ENCODE measurements around the gene CHRNB1. TPM values are rescaled to one million over a fixed set of nuclear protein-coding genes. Genes with fewer than 3 reads are reported as not detected.

Gene CHRNB1
- total RNA-seq, 1 donor from 2014 or later, result 7.5 TPM

GRCh38 chr17:7437950-7438614, 6.8 kb upstream of the CHRNB1 start:
- no peak overlapping the region for H3K9ac ChIP-seq
- peak overlapping the region; percentile 89 for H3K4me3 Mint-ChIP-seq
- H3K9me3 ChIP-seq (ENCODE audit: low read depth), result no peaks in the 10 kb centered on the region
- H3K4me1 Mint-ChIP-seq, result peaks cover 44% of the 10 kb centered on the region
- no peak for TF ChIP-seq CTCF (IDR thresholded peaks at IDR 0.05)
- peak; percentile 90 for TF ChIP-seq EZH2 (IDR thresholded peaks at IDR 0.05)
- TF ChIP-seq EZH2phosphoT487 (IDR thresholded peaks at IDR 0.05), result peak; percentile 84
- H3K4me3 ChIP-seq, result peak overlapping the region; percentile 74
- peaks cover 61% of the 10 kb centered on the region for H3K27me3 ChIP-seq
- peaks cover 20% of the 10 kb centered on the region for H3K4me1 ChIP-seq
- peak; percentile 88 for DNase-seq (ENCODE audit: low spot score)
- no peaks in the 10 kb centered on the region for H4K20me1 ChIP-seq (ENCODE audit: low read depth)
- H3K79me2 ChIP-seq (ENCODE audit: low read depth), result no peaks in the 10 kb centered on the region
- no peak overlapping the region for H3K27ac ChIP-seq
- no peaks in the 10 kb centered on the region for H3K36me3 Mint-ChIP-seq
- H3K27ac Mint-ChIP-seq, result peak overlapping the region; percentile 42
- peaks cover 43% of the 10 kb centered on the region for H3F3A ChIP-seq (ENCODE audit: low read depth)
- H3K9me3 Mint-ChIP-seq, result no peaks in the 10 kb centered on the region
- peaks cover 38% of the 10 kb centered on the region for H3K27me3 Mint-ChIP-seq (ENCODE audit: insufficient read depth, low read depth)
- H2AFZ ChIP-seq (replicated peaks), result peak overlapping the region; percentile 84
- H3K36me3 ChIP-seq, result no peaks in the 10 kb centered on the region
- peak overlapping the region; percentile 93 for H3K4me2 ChIP-seq

GRCh38 chr17:7438656-7439460, 6.0 kb upstream of the CHRNB1 start:
- H3K4me1 Mint-ChIP-seq, result peaks cover 46% of the 10 kb centered on the region
- no peak for TF ChIP-seq CTCF (IDR thresholded peaks at IDR 0.05)
- peak; percentile 79 for TF ChIP-seq EZH2phosphoT487 (IDR thresholded peaks at IDR 0.05)
- peak; percentile 80 for TF ChIP-seq EZH2 (IDR thresholded peaks at IDR 0.05)

GRCh38 chr17:7439462-7440112, 5.3 kb upstream of the CHRNB1 start, which contains the start of gene FGF11:
Gene FGF11, plus strand, starts transcription at chr17:7439512. Its CDS starts 109 bp downstream, at chr17:7439621.
- no peak within 1 kb of the TSS for H3K27ac ChIP-seq
- no peaks in the 10 kb centered on the region for H3K36me3 Mint-ChIP-seq
- no peaks in the 10 kb centered on the region for H4K20me1 ChIP-seq (ENCODE audit: low read depth)
- peak within 1 kb of the TSS; percentile 99 for H3K27ac Mint-ChIP-seq
- H3K9ac ChIP-seq, result peak within 1 kb of the TSS; percentile 53
- no peaks in the 10 kb centered on the region for H3K36me3 ChIP-seq
- TF ChIP-seq CTCF (IDR thresholded peaks at IDR 0.05), result no peak
- peak; percentile 19 for TF ChIP-seq EZH2 (IDR thresholded peaks at IDR 0.05)
- TF ChIP-seq EZH2phosphoT487 (IDR thresholded peaks at IDR 0.05), result peak; percentile 50
- H3K27me3 ChIP-seq, result peaks cover 69% of the 10 kb centered on the region
- peak; percentile 56 for DNase-seq (ENCODE audit: low spot score)
- peak within 1 kb of the TSS; percentile 93 for H3K4me2 ChIP-seq
- peaks cover 50% of the 10 kb centered on the region for H3F3A ChIP-seq (ENCODE audit: low read depth)
- peaks cover 24% of the 10 kb centered on the region for H3K4me1 ChIP-seq
- H3K79me2 ChIP-seq (ENCODE audit: low read depth), result no peaks in the 10 kb centered on the region
- H3K27me3 Mint-ChIP-seq (ENCODE audit: insufficient read depth, low read depth), result peaks cover 38% of the 10 kb centered on the region
- no peaks in the 10 kb centered on the region for H3K9me3 Mint-ChIP-seq
- H3K4me1 Mint-ChIP-seq, result peaks cover 51% of the 10 kb centered on the region
- H3K9me3 ChIP-seq (ENCODE audit: low read depth), result no peaks in the 10 kb centered on the region
- H3K4me3 Mint-ChIP-seq, result peak within 1 kb of the TSS; percentile 96
- peak within 1 kb of the TSS; percentile 74 for H3K4me3 ChIP-seq
- peak within 1 kb of the TSS; percentile 84 for H2AFZ ChIP-seq (replicated peaks)

More at GRCh38 chr17:7438656-7439460, 6.0 kb upstream of the CHRNB1 start:
- Histone ChIP-seq H3K4me2 (peak overlapping the region; percentile 93), H3K27ac (no peak overlapping the region), H3K4me1 (peaks cover 20% of the 10 kb centered on the region), H3F3A (ENCODE audit: low read depth) (peaks cover 43% of the 10 kb centered on the region), H3K36me3 (no peaks in the 10 kb centered on the region), H3K79me2 (ENCODE audit: low read depth) (no peaks in the 10 kb centered on the region), H3K9ac (no peak overlapping the region), H4K20me1 (ENCODE audit: low read depth) (no peaks in the 10 kb centered on the region), H2AFZ (replicated peaks) (no peak overlapping the region), H3K4me3 (peak overlapping the region; percentile 74), H3K9me3 (ENCODE audit: low read depth) (no peaks in the 10 kb centered on the region), H3K27me3 (peaks cover 62% of the 10 kb centered on the region)
- H3K9me3 Mint-ChIP-seq, result no peaks in the 10 kb centered on the region
- H3K27ac Mint-ChIP-seq, result peak overlapping the region; percentile 60
- no peak for DNase-seq (ENCODE audit: low spot score)
- no peaks in the 10 kb centered on the region for H3K36me3 Mint-ChIP-seq
- peaks cover 38% of the 10 kb centered on the region for H3K27me3 Mint-ChIP-seq (ENCODE audit: insufficient read depth, low read depth)
- peak overlapping the region; percentile 89 for H3K4me3 Mint-ChIP-seq
